Right cardiac atrium (tissue), 5 donors: ENCODE data around the gene ARL10. TPM values are rescaled to one million over a fixed set of nuclear protein-coding genes. Genes with fewer than 3 reads are reported as not detected.
A peak's percentile ranks its signal among the peaks of the same experiment; 100 is the strongest.
"Not testable (repeated sequence)": the region's sequence is repeated elsewhere in the genome, so short reads cannot be mapped to it uniquely, and the experiment has no call there.

ENCODE experiments used
- ATAC-seq, 2 donors: fragments of 200-7000 bp; cut with Tn5 transposase; one replicate each; pipeline versions ENCODE4 v1.8.0 to v1.9.1; 2020; ENCODE audit warnings: moderate library complexity in 2 of 2, mild to moderate bottlenecking in 1 of 2
- DNase-seq, 3 donors: peaks; one replicate each; pipeline ENCODE4 v3.0.0-alpha.2; 2020
- H3K27ac ChIP-seq: one replicate; pipeline ENCODE4 v1.5.1; 2013; ENCODE audit warnings: mild to moderate bottlenecking, low read length, control low read depth, moderate library complexity
- H3K27me3 ChIP-seq: one replicate; pipeline ENCODE4 v1.6.1; 2013; ENCODE audit not compliant: control insufficient read depth, insufficient read depth
- H3K4me1 ChIP-seq: one replicate; pipeline ENCODE4 v1.6.1; 2013; ENCODE audit warnings: low read length; ENCODE audit not compliant: control insufficient read depth, insufficient read depth
- H3K4me3 ChIP-seq: one replicate; pipeline ENCODE4 v1.5.1; 2013; ENCODE audit warnings: low read length, control low read depth
- H3K9me3 ChIP-seq: one replicate; pipeline ENCODE4 v1.6.1; 2013; ENCODE audit warnings: low read length; ENCODE audit not compliant: control insufficient read depth
- WGBS: extraction: QIAGEN DNeasy Blood & Tissue Kit; methylation state at CpG from one replicate; pipeline ENCODE4 v1.1.7; 2013; 5-methylcytosine and 5-hydroxymethylcytosine counted together
- intact Hi-C, 4 donors: fragments of 100-400 bp; cut with DNase I; formaldehyde crosslinking; loops; one replicate each; pipeline versions ENCODE4 v1.11.0 to v1.14.0; 2022 to 2023
- polyA plus RNA-seq: library from polyadenylated mRNA; stranded (reverse); fragments of 200-250 nt; gene quantifications from one replicate; pipeline ENCODE4 v1.2.3, GENCODE V29; 2013
- total RNA-seq, 4 donors: library from RNA; stranded (reverse); fragmentation: NEBNext Ultra II Directional; extraction: Animal tissue kit (Norgen Biotek cat#: 25700); gene quantifications; one replicate each; pipeline ENCODE4 v1.2.1, GENCODE V29; 2021
- donor health status: healthy with polysubstance abuse.
- donor health status: DM: no; HTN: yes; CAD: no.
- donor health status: DM: no; HTN: no; CAD: no.
- donor health status: DM: no; HTN: yes; CAD: no; lungs with severe emphysema.
- donor health status: DM: yes; HTN: yes; CAD: no.

ARL10 gene
- total and polyA plus RNA-seq, 5 donors, result 5.1 to 9.7 (median 8.0) TPM

DNA sequence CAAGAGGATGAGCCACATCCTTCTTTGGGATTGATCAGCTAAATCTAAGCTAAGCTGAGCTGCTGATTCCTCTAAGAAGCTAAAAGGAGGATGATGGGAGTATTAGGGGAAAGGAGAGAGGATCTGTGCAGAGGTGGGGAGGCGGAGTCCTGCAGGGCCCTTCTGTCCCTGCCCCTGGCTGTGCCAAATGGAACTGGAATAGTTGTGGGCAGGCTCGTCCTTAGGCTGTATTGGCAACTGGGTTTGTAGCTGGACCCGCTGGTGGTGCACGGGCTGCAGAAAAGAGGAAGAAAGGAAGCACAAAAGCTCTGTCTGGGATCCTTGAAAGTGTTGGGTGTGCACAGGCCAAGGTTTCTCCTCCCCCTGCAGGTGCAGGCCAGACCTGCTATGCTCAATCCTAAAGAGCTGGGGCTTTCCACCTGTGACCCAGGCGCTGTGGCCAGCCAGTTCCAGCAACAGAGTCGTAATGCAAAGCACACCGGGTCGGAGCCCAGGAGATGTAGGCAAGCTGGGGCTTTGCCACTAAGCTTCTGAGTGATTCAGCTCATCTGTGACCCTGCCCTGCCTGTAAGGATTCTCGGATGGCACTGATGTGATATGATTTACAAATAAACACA, 41.3 kb downstream of the ARL10 start:
- Histone ChIP-seq H3K27me3 (no peaks in the 10 kb centered on the region), H3K27ac (no peak overlapping the region), H3K9me3 (no peaks in the 10 kb centered on the region), H3K4me1 (no peaks in the 10 kb centered on the region), H3K4me3 (no peak overlapping the region)
- ATAC-seq (no peak), DNase-seq (peak in 1 of 3 donors; percentile 32)
- WGBS, result 93% methylated on average over 9 of the region's 9 CpGs
- intact Hi-C loops, result no loop called here

DNA sequence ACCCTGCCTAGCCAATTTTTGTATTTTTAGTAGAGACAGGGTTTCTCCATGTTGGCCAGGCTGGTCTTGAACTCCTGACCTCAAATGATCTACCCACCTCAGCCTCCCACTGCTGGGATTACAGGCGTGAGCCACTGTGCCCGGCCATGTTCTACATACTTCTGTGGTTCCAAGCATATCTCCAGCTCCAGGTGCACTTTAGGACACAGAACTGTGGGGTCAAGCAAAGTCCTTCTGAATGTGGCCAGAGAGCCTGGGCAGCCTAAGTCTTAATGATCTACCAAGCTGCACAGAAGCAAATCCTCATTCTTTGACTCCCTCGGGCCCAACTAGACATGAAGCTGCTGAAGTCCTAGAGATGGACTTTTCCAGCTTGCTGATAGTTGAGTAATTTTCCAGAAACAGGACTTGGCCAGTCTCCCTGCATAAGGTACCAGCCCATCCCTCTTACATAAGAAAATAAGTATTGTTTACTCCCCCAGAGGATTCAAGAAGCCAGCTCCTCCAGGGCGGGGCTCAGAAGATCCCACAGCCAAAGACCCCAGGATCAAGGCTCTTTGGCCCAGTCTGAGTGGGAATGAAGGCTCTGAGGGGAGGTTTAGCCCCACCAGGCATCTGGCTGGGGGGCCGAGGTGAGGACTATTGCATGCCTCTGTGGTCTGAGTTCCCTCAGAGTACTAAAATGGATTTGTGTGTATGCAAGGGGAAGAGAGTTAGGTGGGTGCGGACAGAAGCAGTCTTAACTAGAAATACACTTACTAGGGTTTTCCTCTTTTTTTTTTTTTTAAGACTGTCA, 42.4 kb downstream of the ARL10 start:
- WGBS, result 74% methylated on average over 6 of the region's 6 CpGs
- Histone ChIP-seq H3K4me1 (peaks cover 2% of the 10 kb centered on the region), H3K9me3 (no peaks in the 10 kb centered on the region), H3K27me3 (no peaks in the 10 kb centered on the region), H3K4me3 (no peak overlapping the region), H3K27ac (peak overlapping the region; percentile 43)
- intact Hi-C loops, result no loop called here
- ATAC-seq (peak in 1 of 2 donors; percentile 30), DNase-seq (peak in 1 of 3 donors; percentile 25)

- H3K27me3 ChIP-seq, intact Hi-C loops, H3K4me1 ChIP-seq, H3K9me3 ChIP-seq, H3K27ac ChIP-seq, ATAC-seq, H3K4me3 ChIP-seq: not testable (repeated sequence)
- DNase-seq, result peak in 1 of 3 donors; percentile 30
- 83% methylated on average over 10 of the region's 10 CpGs for WGBS
These were observed 42.9 kb downstream of the ARL10 start for GRCh38 chr5:176408252-176408573.

GRCh38 chr5:176408590-176408989, 43.3 kb downstream of the ARL10 start:
- Histone ChIP-seq H3K27me3 (no peaks in the 10 kb centered on the region), H3K4me3 (no peak overlapping the region), H3K9me3 (no peaks in the 10 kb centered on the region), H3K27ac (no peak overlapping the region), H3K4me1 (peaks cover 7% of the 10 kb centered on the region)
- DNase-seq (peak in 1 of 3 donors; percentile 32), ATAC-seq (no peak)
- 86% methylated on average over 5 of the region's 5 CpGs for WGBS
- intact Hi-C loops, result no loop called here

- no peak for ATAC-seq
These were observed 44.5 kb downstream of the ARL10 start for GRCh38 chr5:176409765-176410164.

DNA sequence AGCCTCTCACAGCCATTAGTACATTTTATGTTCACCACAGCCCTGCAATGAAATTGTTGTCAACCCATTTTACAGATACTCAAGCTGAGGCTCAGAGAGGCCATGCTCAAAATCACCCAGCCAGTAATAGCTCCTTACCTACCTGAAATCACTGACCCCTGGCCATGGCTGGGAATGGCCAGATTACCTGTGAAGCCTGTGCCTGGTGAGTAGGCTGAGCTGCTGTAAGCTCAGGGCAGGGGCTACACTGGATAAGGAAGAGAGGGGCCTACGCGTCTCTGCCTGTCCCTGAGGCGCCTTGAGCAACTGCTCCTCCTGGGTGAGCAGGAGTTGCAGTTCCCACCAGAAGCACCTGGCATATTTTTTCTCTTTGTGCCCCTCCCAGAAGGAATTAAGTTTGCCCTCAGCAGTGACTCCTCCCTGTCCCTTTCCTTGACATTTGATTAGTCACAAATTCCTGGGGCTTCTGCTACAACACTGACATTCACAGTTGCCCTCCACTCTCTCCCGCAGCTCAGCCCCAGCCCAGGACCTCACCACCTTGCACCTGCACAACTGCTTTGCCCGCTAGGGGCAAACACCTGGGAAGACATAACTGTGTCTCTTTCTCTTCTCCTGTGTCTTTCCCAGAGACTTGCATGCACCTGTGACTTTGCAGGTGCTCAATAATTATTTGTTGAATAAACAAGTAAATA, 45.3 kb downstream of the ARL10 start:
- DNase-seq, result peak in 1 of 3 donors; percentile 29
- Histone ChIP-seq H3K9me3 (no peaks in the 10 kb centered on the region), H3K27ac (no peak overlapping the region), H3K27me3 (no peaks in the 10 kb centered on the region), H3K4me1 (peaks cover 11% of the 10 kb centered on the region), H3K4me3 (no peak overlapping the region)
- ATAC-seq, result no peak
- intact Hi-C loops, result loop anchor here in 1 of 4 donors (10.0 kb wide), 1 partner anchor 124 kb away; the partner anchor contains the start of gene RNF44
- 90% methylated on average over 5 of the region's 5 CpGs for WGBS

More at GRCh38 chr5:176409765-176410164, 44.5 kb downstream of the ARL10 start:
- H3K4me3 ChIP-seq, result no peak overlapping the region
- no peaks in the 10 kb centered on the region for H3K27me3 ChIP-seq
- H3K9me3 ChIP-seq, result no peaks in the 10 kb centered on the region
- 92% methylated on average over 4 of the region's 4 CpGs for WGBS
- H3K4me1 ChIP-seq, result peaks cover 11% of the 10 kb centered on the region
- H3K27ac ChIP-seq, result no peak overlapping the region
- DNase-seq, result no peak
- intact Hi-C loops, result loop anchor here in 1 of 4 donors (10.0 kb wide), 1 partner anchor 125 kb away; the partner anchor contains the start of gene RNF44

DNA sequence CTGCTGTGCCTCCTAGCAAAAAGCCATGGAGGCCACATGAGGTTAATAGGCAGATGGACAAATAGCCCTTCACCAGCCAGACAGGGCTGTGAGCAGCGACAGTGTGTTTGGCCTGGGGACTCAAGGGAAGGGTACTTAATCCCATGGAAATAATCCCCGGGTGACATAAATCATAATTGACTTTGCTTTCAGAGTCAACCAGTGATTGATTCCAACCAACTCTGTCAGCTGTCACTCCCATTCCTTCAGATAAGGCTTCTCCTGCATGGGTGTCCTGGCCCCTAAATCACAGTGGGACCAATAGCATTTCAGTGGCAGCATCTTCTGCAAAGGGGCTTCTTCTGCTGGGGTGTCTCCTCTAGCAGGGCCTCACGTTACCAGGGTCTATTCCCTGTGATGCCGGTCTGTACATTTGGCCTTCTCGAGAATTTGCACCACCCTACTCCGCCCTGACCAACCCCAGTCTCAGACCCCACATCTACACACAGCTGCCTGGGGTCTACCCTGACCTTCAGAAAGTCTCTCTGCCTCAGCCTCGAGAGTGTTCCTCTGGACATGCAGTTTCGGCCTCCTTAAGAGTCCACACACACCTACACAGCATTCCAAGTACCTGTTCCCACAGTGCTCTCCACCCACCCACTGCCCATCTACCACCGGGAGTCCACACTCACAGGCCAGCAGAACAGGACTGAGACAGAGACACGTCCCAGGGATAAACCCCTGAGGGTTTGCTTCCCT, 47.4 kb downstream of the ARL10 start:
- no peak for ATAC-seq
- H3K27ac ChIP-seq, result peak overlapping the region; percentile 65
- H3K27me3 ChIP-seq, result no peaks in the 10 kb centered on the region
- peaks cover 11% of the 10 kb centered on the region for H3K4me1 ChIP-seq
- H3K4me3 ChIP-seq, result no peak overlapping the region
- intact Hi-C loops, result loop anchor here in 1 of 4 donors (10.0 kb wide), 1 partner anchor 122 kb away; the partner anchor contains the start of gene RNF44
- no peak for DNase-seq
- no peaks in the 10 kb centered on the region for H3K9me3 ChIP-seq
- WGBS, result 69% methylated on average over 10 of the region's 10 CpGs

DNA sequence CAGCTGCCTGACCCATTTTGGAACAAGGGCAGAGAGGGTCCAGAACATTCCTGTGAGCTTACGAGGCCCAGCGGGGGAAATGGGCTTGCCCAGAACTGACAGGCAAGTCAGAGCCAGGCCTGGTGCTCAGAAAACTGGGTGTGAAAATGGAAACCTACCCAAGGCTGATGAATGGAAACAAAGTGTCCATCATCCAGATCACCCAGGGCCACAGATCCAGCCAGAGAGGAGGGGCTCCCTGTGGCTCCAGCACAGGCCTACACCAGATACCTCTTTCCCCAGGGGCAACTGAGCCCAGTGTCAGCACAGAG, 47.9 kb downstream of the ARL10 start:
- ATAC-seq (peak; percentile 36 to 47), DNase-seq (peak; percentile 77 to 83 (median 78))
- H3K27me3 ChIP-seq, result no peaks in the 10 kb centered on the region
- intact Hi-C loops, result loop anchor here in 1 of 4 donors (10.0 kb wide), 1 partner anchor 122 kb away; the partner anchor contains the start of gene RNF44
- no peak overlapping the region for H3K4me3 ChIP-seq
- H3K9me3 ChIP-seq, result no peaks in the 10 kb centered on the region
- 33% methylated on average over 2 of the region's 2 CpGs for WGBS
- peaks cover 11% of the 10 kb centered on the region for H3K4me1 ChIP-seq
- H3K27ac ChIP-seq, result peak overlapping the region; percentile 65

DNA sequence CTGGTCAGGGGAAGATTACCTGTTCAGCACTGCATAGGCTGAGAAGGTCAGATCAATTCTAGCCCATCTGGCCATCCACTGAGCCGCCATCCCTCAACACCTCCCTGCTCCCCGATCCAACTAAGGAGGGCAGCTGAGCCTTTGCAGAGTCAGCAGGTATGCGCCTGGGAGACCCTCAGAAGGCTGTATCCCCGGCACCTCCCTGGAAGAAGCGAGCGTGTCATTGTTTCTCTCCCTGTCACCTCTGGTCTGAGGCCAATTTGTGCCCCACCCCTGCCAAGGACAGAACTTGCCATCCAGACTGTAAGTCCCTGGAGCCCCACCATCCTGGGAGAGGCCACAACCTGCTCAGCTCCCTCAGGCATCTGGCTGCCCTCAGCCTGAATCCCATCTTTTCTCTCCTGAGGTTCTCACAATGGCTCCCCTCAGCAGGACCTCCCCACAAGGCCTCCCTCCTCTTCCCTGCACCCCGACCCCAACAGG, 48.5 kb downstream of the ARL10 start:
- no peak for ATAC-seq
- DNase-seq, result peak in 1 of 3 donors; percentile 54

GRCh38 chr5:176414704-176415103, 49.4 kb downstream of the ARL10 start:
- H3K27me3 ChIP-seq, result no peaks in the 10 kb centered on the region
- ATAC-seq, result no peak
- DNase-seq, result no peak
- intact Hi-C loops, result loop anchor here in 1 of 4 donors (10.0 kb wide), 1 partner anchor 120 kb away; the partner anchor contains the start of gene RNF44
- 73% methylated on average over 3 of the region's 3 CpGs for WGBS
- H3K4me3 ChIP-seq, result no peak overlapping the region
- no peaks in the 10 kb centered on the region for H3K9me3 ChIP-seq
- no peak overlapping the region for H3K27ac ChIP-seq
- H3K4me1 ChIP-seq, result peaks cover 11% of the 10 kb centered on the region

More for the DNA sequence above, 48.5 kb downstream of the ARL10 start:
- intact Hi-C loops, result loop anchor here in 1 of 4 donors (10.0 kb wide), 1 partner anchor 121 kb away; the partner anchor contains the start of gene RNF44
- Histone ChIP-seq H3K9me3 (no peaks in the 10 kb centered on the region), H3K4me1 (peaks cover 11% of the 10 kb centered on the region), H3K27me3 (no peaks in the 10 kb centered on the region), H3K4me3 (no peak overlapping the region), H3K27ac (peak overlapping the region; percentile 32)
- 82% methylated on average over 7 of the region's 7 CpGs for WGBS
